H9 (cell line): ENCODE data around the gene CLIC3. TPM values are rescaled to one million over a fixed set of nuclear protein-coding genes. Genes with fewer than 3 reads are reported as not detected.

Experiments
- DNase-seq: peaks from one replicate; pipeline ENCODE4 v3.0.0-alpha.2; 2017
- H2AFZ ChIP-seq: one replicate; pipeline ENCODE4 v1.6.1; 2013; ENCODE audit warnings: mild to moderate bottlenecking, low read length, control low read depth, moderate library complexity
- H2AK5ac ChIP-seq: 2 replicates; pipeline ENCODE4 v1.6.1; 2013; ENCODE audit warnings: low read length, control low read depth, mixed read lengths; ENCODE audit not compliant: insufficient read length
- H2BK120ac ChIP-seq: one replicate; pipeline ENCODE4 v1.6.1; 2013; ENCODE audit warnings: low read depth, mild to moderate bottlenecking, low read length, control low read depth, inconsistent platforms; ENCODE audit not compliant: poor library complexity, severe bottlenecking
- H2BK12ac ChIP-seq: 2 replicates; pipeline ENCODE4 v1.6.1; 2013; ENCODE audit warnings: low read length, control low read depth, mixed read lengths, low read depth; ENCODE audit not compliant: insufficient read length
- H2BK15ac ChIP-seq: 2 replicates; pipeline ENCODE4 v1.6.1; 2013; ENCODE audit warnings: low read depth, low read length, control low read depth
- H2BK20ac ChIP-seq: one replicate; pipeline ENCODE4 v1.6.1; 2013; ENCODE audit warnings: low read depth, mild to moderate bottlenecking, low read length, control low read depth, inconsistent platforms; ENCODE audit not compliant: poor library complexity, severe bottlenecking
- H2BK5ac ChIP-seq: 2 replicates; pipeline ENCODE4 v1.6.1; 2013; ENCODE audit warnings: low read length, control low read depth, mixed read lengths; ENCODE audit not compliant: insufficient read length
- H3K14ac ChIP-seq: 2 replicates; pipeline ENCODE4 v1.6.1; 2013; ENCODE audit warnings: low read length, control low read depth; ENCODE audit not compliant: insufficient read depth
- H3K18ac ChIP-seq: 2 replicates; pipeline ENCODE4 v1.6.1; 2013; ENCODE audit warnings: low read depth, mild to moderate bottlenecking, mixed read lengths, low read length, control low read depth; ENCODE audit not compliant: insufficient read length
- H3K23ac ChIP-seq: 2 replicates; pipeline ENCODE4 v1.6.1; 2013; ENCODE audit warnings: low read length, control low read depth, mixed read lengths, low read depth; ENCODE audit not compliant: insufficient read length
- H3K23me2 ChIP-seq: 2 replicates; pipeline ENCODE4 v1.6.1; 2013; ENCODE audit warnings: low read depth, mild to moderate bottlenecking, mixed read lengths, low read length, control low read depth; ENCODE audit not compliant: insufficient read length, poor library complexity, severe bottlenecking
- H3K27ac ChIP-seq: 2 replicates; pipeline ENCODE4 v1.5.1; 2013; ENCODE audit warnings: low read length, control low read depth, mixed read lengths, low read depth; ENCODE audit not compliant: insufficient read length
- H3K27me3 ChIP-seq: 2 replicates; pipeline ENCODE4 v1.6.1; 2013; ENCODE audit warnings: low read length, control low read depth, inconsistent platforms; ENCODE audit not compliant: insufficient read depth
- H3K4ac ChIP-seq: 2 replicates; pipeline ENCODE4 v1.6.1; 2013; ENCODE audit warnings: low read depth, mild to moderate bottlenecking, control low read depth, inconsistent platforms, low read length, moderate library complexity
- H3K4me1 ChIP-seq: 2 replicates; pipeline ENCODE4 v1.6.1; 2013; ENCODE audit warnings: low read length, control low read depth, inconsistent platforms; ENCODE audit not compliant: insufficient read depth
- H3K4me2 ChIP-seq: 2 replicates; pipeline ENCODE4 v1.6.1; 2013; ENCODE audit warnings: low read length, control low read depth, mixed read lengths; ENCODE audit not compliant: insufficient read length, insufficient read depth
- H3K56ac ChIP-seq: 2 replicates; pipeline ENCODE4 v1.6.1; 2013; ENCODE audit warnings: low read depth, mild to moderate bottlenecking, mixed read lengths, low read length, control low read depth; ENCODE audit not compliant: insufficient read length
- H3K79me1 ChIP-seq: 2 replicates; pipeline ENCODE4 v1.6.1; 2013; ENCODE audit warnings: low read depth, mild to moderate bottlenecking, moderate library complexity, low read length, control low read depth, inconsistent platforms; ENCODE audit not compliant: insufficient read depth, poor library complexity, severe bottlenecking
- H3K79me2 ChIP-seq: 2 replicates; pipeline ENCODE4 v1.6.1; 2013; ENCODE audit warnings: low read length, control low read depth, inconsistent platforms; ENCODE audit not compliant: insufficient read depth
- H3K9ac ChIP-seq: 2 replicates; pipeline ENCODE4 v1.6.1; 2013; ENCODE audit warnings: low read length, control low read depth, mixed read lengths; ENCODE audit not compliant: insufficient read length; ENCODE audit errors: extremely low read depth
- H3K9me3 ChIP-seq: one replicate; pipeline ENCODE4 v1.6.1; 2013; ENCODE audit warnings: low read depth, low read length, inconsistent platforms; ENCODE audit not compliant: control insufficient read depth
- H3T11ph ChIP-seq: one replicate; pipeline ENCODE4 v1.6.1; 2013; ENCODE audit warnings: mild to moderate bottlenecking, low read length, control low read depth, inconsistent platforms
- H4K20me1 ChIP-seq: one replicate; pipeline ENCODE4 v1.6.1; 2013; ENCODE audit not compliant: control insufficient read depth, insufficient read length, insufficient read depth
- H4K5ac ChIP-seq: 2 replicates; pipeline ENCODE4 v1.6.1; 2013; ENCODE audit warnings: low read depth, mild to moderate bottlenecking, mixed read lengths, low read length, control low read depth; ENCODE audit not compliant: insufficient read length
- H4K8ac ChIP-seq: replicated peaks from 2 replicates; pipeline ENCODE4 v1.6.1; 2013; ENCODE audit warnings: low read length, control low read depth, mixed read lengths, low read depth; ENCODE audit not compliant: insufficient read length
- H4K91ac ChIP-seq: 2 replicates; pipeline ENCODE4 v1.6.1; 2013; ENCODE audit warnings: low read depth, mild to moderate bottlenecking, moderate library complexity, mixed read lengths, low read length, control low read depth; ENCODE audit not compliant: insufficient read length
- H3K27ac Mint-ChIP-seq, 3 experiments: 2 replicates in 2 of 3; 3 replicates in 1 of 3; pipeline ENCODE4 v1.8.0; 2020 to 2021; ENCODE audit warnings: mixed read lengths in 3 of 3, mild to moderate bottlenecking in 1 of 3, moderate library complexity in 1 of 3
- H3K27me3 Mint-ChIP-seq: 2 replicates; pipeline ENCODE4 v1.8.0; 2021; ENCODE audit warnings: low read depth, mild to moderate bottlenecking, moderate library complexity, mixed read lengths
- H3K36me3 Mint-ChIP-seq, 3 experiments: 2 replicates in 2 of 3; 3 replicates in 1 of 3; pipeline ENCODE4 v1.8.0; 2020 to 2021; ENCODE audit warnings: low read depth in 3 of 3, mixed read lengths in 3 of 3; ENCODE audit not compliant: insufficient read depth in 1 of 3
- H3K4me1 Mint-ChIP-seq, 2 experiments: 2 replicates each; pipeline ENCODE4 v1.8.0; 2020; ENCODE audit warnings: mixed read lengths in 2 of 2
- H3K4me3 Mint-ChIP-seq, 2 experiments: 2 replicates in 1 of 2; 3 replicates in 1 of 2; pipeline ENCODE4 v1.8.0; 2020 to 2021; ENCODE audit warnings: mild to moderate bottlenecking in 2 of 2, mixed read lengths in 2 of 2, moderate library complexity in 1 of 2
- H3K9me3 Mint-ChIP-seq, 2 experiments: 2 replicates in 1 of 2; 3 replicates in 1 of 2; pipeline ENCODE4 v1.8.0; 2020; ENCODE audit warnings: mild to moderate bottlenecking in 2 of 2, mixed read lengths in 2 of 2, moderate library complexity in 1 of 2
- CTCF ChIP-seq: fragments of 200-600 bp; sonication (generic); conservative IDR thresholded peaks from 3 replicates; pipeline ENCODE4 v1.8.0; 2021; ENCODE audit warnings: antibody characterized with exemption, mild to moderate bottlenecking
- WGBS: extraction: QIAGEN DNeasy Blood & Tissue Kit; methylation state at CpG from one replicate; pipeline ENCODE4 v1.1.7; 2013; ENCODE audit warnings: missing lambda C conversion rate, low lambda C conversion rate, mixed read lengths; ENCODE audit not compliant: insufficient read length; ENCODE audit errors: extremely low coverage; 5-methylcytosine and 5-hydroxymethylcytosine counted together
- total RNA-seq: library from RNA; stranded (reverse); gene quantifications from 2 replicates; pipeline ENCODE4 v1.2.1, GENCODE V29; 2021

Gene CLIC3
- total RNA-seq, 1 experiment from 2014 or later: 0.31 TPM

- TF ChIP-seq CTCF: no peak
- Histone ChIP-seq H3K23me2 (no peaks in the 10 kb centered on the region), H3K4me2 (no peak overlapping the region), H3K18ac (no peak overlapping the region), H2AFZ (no peak overlapping the region), H2BK5ac (no peak overlapping the region), H3K9me3 (no peaks in the 10 kb centered on the region), H2BK15ac (no peak overlapping the region), H3K9ac (no peak overlapping the region), H3K56ac (no peak overlapping the region), H4K5ac (no peak overlapping the region), H4K20me1 (peaks cover 2% of the 10 kb centered on the region), H2AK5ac (no peak overlapping the region), H3K79me2 (no peaks in the 10 kb centered on the region), H2BK20ac (no peak overlapping the region), H3K4me1 (no peaks in the 10 kb centered on the region), H3K4ac (no peak overlapping the region), H3K27ac (no peak overlapping the region), H2BK120ac (no peak overlapping the region), H3K27me3 (no peaks in the 10 kb centered on the region), H3K23ac (no peak overlapping the region), H2BK12ac (no peak overlapping the region), H4K8ac (no peak overlapping the region), H3K14ac (no peak overlapping the region), H3K79me1 (no peaks in the 10 kb centered on the region), H3T11ph (no peak overlapping the region), H4K91ac (no peak overlapping the region)
- Mint-ChIP-seq H3K4me1 (no peaks in the 10 kb centered on the region; a peak in 1 of 4 replicates), H3K36me3 (peaks cover 4 to 13% (median 8%) of the 10 kb centered on the region in 3 experiments; a peak in 5 of 7 replicates), H3K9me3 (no peaks in the 10 kb centered on the region), H3K4me3 (no peak overlapping the region), H3K27ac (no peak overlapping the region), H3K27me3 (no peaks in the 10 kb centered on the region; the same call in 1 of the 2 replicates)
- no peak for DNase-seq
- no CpG with 5 or more reads among the region's 23 CpGs for WGBS
Observed at GRCh38 chr9:137014166-137014565, 17.8 kb upstream of the CLIC3 start.
